Endothelial cell of umbilical vein (primary cell): Measurements from ENCODE around the gene NGF.

ENCODE experiments used
- EZH2 ChIP-seq: IDR thresholded peaks from 2 replicates; pipeline ENCODE4 v1.6.1; 2012; ENCODE audit warnings: borderline replicate concordance, low read depth, mild to moderate bottlenecking, moderate library complexity, low read length, inconsistent platforms; ENCODE audit not compliant: severe bottlenecking
- FOS ChIP-seq: IDR thresholded peaks from 2 replicates; pipeline ENCODE4 v1.6.1; 2011; ENCODE audit warnings: mild to moderate bottlenecking, low read length, moderate library complexity, borderline replicate concordance; ENCODE audit not compliant: insufficient read depth
- MYC ChIP-seq: IDR thresholded peaks from one replicate; pipeline ENCODE4 v1.6.1; 2011; ENCODE audit warnings: mild to moderate bottlenecking, low read depth, low read length
- POLR2A ChIP-seq: IDR thresholded peaks from 2 replicates; pipeline ENCODE4 v1.6.1; 2012; ENCODE audit warnings: low read depth, mild to moderate bottlenecking, control low read depth, low read length
- POLR2AphosphoS5 ChIP-seq: IDR thresholded peaks from 2 replicates; pipeline ENCODE4 v1.6.1; 2012; ENCODE audit warnings: low read depth, mild to moderate bottlenecking, control low read depth, low read length, moderate library complexity; ENCODE audit not compliant: insufficient read depth
- TF ChIP-seq, protein P1 (sequence below), 2 donors: IDR thresholded peaks; 1 replicate in 1 of 2; 2 replicates in 1 of 2; pipeline ENCODE4 v1.5.1; 2011; ENCODE audit warnings: low read length in 2 of 2, mild to moderate bottlenecking in 2 of 2, moderate library complexity in 2 of 2, control low read depth in 1 of 2, inconsistent platforms in 1 of 2, low read depth in 1 of 2; ENCODE audit not compliant: insufficient read depth in 1 of 2; ENCODE audit errors: extremely low read depth in 1 of 2
- TF ChIP-seq, protein P2 (sequence below): IDR thresholded peaks from 2 replicates; pipeline ENCODE4 v1.6.1; 2011; ENCODE audit not compliant: insufficient read depth, insufficient read length

DNA sequence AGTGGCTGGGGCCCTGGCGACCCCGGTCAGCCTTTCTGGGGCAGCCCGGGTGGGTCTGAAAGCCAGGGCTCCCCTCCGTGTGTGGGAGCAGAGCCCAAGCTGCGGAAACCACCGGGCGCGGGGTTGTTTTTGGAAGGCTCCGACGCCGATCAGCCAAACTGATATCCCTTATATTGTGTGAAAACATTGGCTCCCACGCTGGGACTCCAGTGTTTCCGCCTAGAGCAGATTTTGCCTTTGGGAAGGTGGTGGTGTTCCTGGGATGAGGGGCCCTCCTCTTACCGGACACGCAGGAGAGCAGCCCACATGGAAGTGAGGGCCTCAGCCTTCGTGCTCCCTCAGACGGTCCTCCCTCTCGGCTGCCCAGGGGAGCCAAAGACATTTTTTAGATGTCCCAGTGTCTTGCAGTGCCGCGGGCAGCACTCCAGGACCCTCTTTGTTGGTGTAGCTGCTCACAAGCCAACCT, 54.3 kb downstream of the NGF start:
- TF ChIP-seq, protein P1, sequence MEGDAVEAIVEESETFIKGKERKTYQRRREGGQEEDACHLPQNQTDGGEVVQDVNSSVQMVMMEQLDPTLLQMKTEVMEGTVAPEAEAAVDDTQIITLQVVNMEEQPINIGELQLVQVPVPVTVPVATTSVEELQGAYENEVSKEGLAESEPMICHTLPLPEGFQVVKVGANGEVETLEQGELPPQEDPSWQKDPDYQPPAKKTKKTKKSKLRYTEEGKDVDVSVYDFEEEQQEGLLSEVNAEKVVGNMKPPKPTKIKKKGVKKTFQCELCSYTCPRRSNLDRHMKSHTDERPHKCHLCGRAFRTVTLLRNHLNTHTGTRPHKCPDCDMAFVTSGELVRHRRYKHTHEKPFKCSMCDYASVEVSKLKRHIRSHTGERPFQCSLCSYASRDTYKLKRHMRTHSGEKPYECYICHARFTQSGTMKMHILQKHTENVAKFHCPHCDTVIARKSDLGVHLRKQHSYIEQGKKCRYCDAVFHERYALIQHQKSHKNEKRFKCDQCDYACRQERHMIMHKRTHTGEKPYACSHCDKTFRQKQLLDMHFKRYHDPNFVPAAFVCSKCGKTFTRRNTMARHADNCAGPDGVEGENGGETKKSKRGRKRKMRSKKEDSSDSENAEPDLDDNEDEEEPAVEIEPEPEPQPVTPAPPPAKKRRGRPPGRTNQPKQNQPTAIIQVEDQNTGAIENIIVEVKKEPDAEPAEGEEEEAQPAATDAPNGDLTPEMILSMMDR (IDR thresholded peaks at IDR 0.05; ENCODE audit: extremely low read depth in 1 of 2, insufficient read depth in 1 of 2, low read depth in 1 of 2, low read length in 2 of 2), result no peak
- TF ChIP-seq POLR2A (no peak), EZH2 (no peak), MYC (no peak), POLR2AphosphoS5 (no peak), FOS (no peak)
- TF ChIP-seq, protein P2, sequence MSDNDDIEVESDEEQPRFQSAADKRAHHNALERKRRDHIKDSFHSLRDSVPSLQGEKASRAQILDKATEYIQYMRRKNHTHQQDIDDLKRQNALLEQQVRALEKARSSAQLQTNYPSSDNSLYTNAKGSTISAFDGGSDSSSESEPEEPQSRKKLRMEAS, result no peak
